Measurements from ENCODE around the gene NTF4. TPM values are rescaled to one million over a fixed set of nuclear protein-coding genes. Genes with fewer than 3 reads are reported as not detected.

The NTF4 gene
- total and polyA plus RNA-seq, 2 of the 8 experiments (the other 6 are each of a cell fraction or from before 2014, with no cell fraction given) = 3.1 to 6.5 TPM

DNA sequence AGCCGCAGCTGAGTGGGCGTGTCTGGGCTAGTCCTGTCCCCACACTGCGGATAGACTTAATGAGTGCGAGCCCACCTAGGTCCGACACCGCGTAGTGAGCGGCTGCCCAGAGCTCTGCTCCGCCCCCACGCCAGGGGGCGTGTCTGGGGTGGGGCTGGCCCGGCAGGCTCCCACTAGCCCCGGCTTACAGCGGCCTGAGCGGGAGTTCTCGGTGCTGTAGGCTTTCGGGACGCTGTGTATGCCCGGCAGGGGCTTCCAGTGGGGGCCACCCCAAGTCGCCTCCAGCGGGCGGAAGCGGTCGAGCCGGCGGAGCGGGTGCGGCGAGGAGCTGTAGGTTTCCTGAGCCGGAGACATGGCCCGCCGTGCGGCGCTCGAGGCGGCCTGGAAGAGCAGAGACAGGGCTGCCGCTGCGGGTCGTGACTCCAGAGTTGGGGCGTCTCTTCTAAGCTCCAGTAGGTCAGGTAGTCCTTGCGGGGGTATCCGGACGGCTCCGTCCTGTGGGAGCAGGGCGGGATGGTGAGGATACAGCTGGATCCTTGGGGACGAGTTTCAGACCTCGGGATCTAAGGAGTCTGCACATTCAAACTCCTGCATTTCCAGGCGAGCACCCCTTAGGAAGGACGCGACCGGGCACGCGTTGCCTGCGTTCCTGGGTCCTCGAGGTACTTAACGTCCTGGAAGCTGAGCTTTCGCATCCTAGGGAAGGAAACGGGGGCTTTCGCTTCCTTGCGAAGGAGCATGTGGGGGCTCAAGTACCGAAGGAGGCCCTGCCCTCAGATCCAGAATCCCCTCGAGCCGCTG lies 8.3 kb downstream of the NTF4 start (continued):
- TF ChIP-seq, protein P1, sequence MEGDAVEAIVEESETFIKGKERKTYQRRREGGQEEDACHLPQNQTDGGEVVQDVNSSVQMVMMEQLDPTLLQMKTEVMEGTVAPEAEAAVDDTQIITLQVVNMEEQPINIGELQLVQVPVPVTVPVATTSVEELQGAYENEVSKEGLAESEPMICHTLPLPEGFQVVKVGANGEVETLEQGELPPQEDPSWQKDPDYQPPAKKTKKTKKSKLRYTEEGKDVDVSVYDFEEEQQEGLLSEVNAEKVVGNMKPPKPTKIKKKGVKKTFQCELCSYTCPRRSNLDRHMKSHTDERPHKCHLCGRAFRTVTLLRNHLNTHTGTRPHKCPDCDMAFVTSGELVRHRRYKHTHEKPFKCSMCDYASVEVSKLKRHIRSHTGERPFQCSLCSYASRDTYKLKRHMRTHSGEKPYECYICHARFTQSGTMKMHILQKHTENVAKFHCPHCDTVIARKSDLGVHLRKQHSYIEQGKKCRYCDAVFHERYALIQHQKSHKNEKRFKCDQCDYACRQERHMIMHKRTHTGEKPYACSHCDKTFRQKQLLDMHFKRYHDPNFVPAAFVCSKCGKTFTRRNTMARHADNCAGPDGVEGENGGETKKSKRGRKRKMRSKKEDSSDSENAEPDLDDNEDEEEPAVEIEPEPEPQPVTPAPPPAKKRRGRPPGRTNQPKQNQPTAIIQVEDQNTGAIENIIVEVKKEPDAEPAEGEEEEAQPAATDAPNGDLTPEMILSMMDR (IDR thresholded peaks at IDR 0.05; ENCODE audit: control extremely low read depth in 1 of 3, insufficient read depth in 1 of 3, low read depth in 1 of 3, low read length in 3 of 3) = peak; percentile 13 to 34 (median 28); a peak in 2 of 4 replicates
- no peak for TF ChIP-seq FOSL1 (IDR thresholded peaks at IDR 0.05; ENCODE audit: insufficient read depth, low read depth, low read length)
- peak; percentile 70 for TF ChIP-seq KDM4A (IDR thresholded peaks at IDR 0.05; ENCODE audit: low read depth, low read length, severe bottlenecking)
- TF ChIP-seq, protein P2, sequence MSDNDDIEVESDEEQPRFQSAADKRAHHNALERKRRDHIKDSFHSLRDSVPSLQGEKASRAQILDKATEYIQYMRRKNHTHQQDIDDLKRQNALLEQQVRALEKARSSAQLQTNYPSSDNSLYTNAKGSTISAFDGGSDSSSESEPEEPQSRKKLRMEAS (IDR thresholded peaks at IDR 0.05) = peak; percentile 80
- 0 out of 2 replicates have a peak, but pooled peaks have one; percentile 22 for TF ChIP-seq CREB1 (IDR thresholded peaks at IDR 0.05)
- TF ChIP-seq RAD21 (IDR thresholded peaks at IDR 0.05 in 1 of 2, conservative IDR thresholded peaks at IDR 0.05 in 1 of 2; ENCODE audit: low read depth in 2 of 2, low read length in 2 of 2) = peak in 1 of 2 experiments; percentile 12; a peak in 1 of 4 replicates
- no peak for TF ChIP-seq BCL11A (IDR thresholded peaks at IDR 0.05; ENCODE audit: low read depth in 2 of 2, low read length in 2 of 2)

All from H1 (cell line).